Measurements from ENCODE around the gene RBCK1. TPM values are rescaled to one million over a fixed set of nuclear protein-coding genes. Genes with fewer than 3 reads are reported as not detected.

The RBCK1 gene
- total and polyA plus RNA-seq, 9 of the 15 experiments (the other 6 are each of a cell fraction or from before 2014, with no cell fraction given) = 5.9 to 59.3 (median 26.5) TPM

GRCh38 chr20:362271-363254, 45.5 kb upstream of the RBCK1 start (continued):
- peak; percentile 8; the same call in 1 of the 2 replicates for TF ChIP-seq TSHZ1 (CRISPR knock-in tag; IDR thresholded peaks at IDR 0.05)
- TF ChIP-seq ATF4 (CRISPR knock-in tag; IDR thresholded peaks at IDR 0.05) = peak; percentile 95
- no peak for TF ChIP-seq RBM17 (IDR thresholded peaks at IDR 0.05; ENCODE audit: borderline replicate concordance, low read depth, low read length)
- TF ChIP-seq RAD51 (IDR thresholded peaks at IDR 0.05; ENCODE audit: borderline replicate concordance, low read depth) = peak; percentile 76
- no peak for TF ChIP-seq KLF13 (tag; IDR thresholded peaks at IDR 0.05; ENCODE audit: borderline replicate concordance, low read depth)
- peak in 1 of 2 experiments; percentile 47; a peak in 1 of 4 replicates for TF ChIP-seq RCOR1 (IDR thresholded peaks at IDR 0.05; ENCODE audit: borderline replicate concordance in 1 of 2, low read depth in 2 of 2, low read length in 2 of 2)
- 0 out of 2 replicates have a peak, but pooled peaks have one; percentile 26 for TF ChIP-seq TEAD4 (IDR thresholded peaks at IDR 0.05; ENCODE audit: low read length)
- TF ChIP-seq TEAD4 (CRISPR knock-in tag; IDR thresholded peaks at IDR 0.05; ENCODE audit: borderline replicate concordance) = no peak
- TF ChIP-seq ZNF561 (CRISPR knock-in tag; conservative IDR thresholded peaks at IDR 0.05) = 0 out of 2 replicates have a peak, but pooled peaks have one; percentile 26
- TF ChIP-seq ZNF398 (CRISPR knock-in tag; IDR thresholded peaks at IDR 0.05) = 0 out of 2 replicates have a peak, but pooled peaks have one; percentile 9
- no peak for TF ChIP-seq ZNF717 (CRISPR knock-in tag; IDR thresholded peaks at IDR 0.05)
- TF ChIP-seq ZBTB9 (CRISPR knock-in tag; IDR thresholded peaks at IDR 0.05) = peak; percentile 93
- TF ChIP-seq NFRKB (IDR thresholded peaks at IDR 0.05; ENCODE audit: low read depth) = peak; percentile 85
- TF ChIP-seq ZNF766 (CRISPR knock-in tag; conservative IDR thresholded peaks at IDR 0.05) = peak; percentile 77; the same call in 1 of the 2 replicates
- peak; percentile 32 to 43 (median 41); a peak in 4 of 6 replicates for TF ChIP-seq CTCF (IDR thresholded peaks at IDR 0.05 in 2 of 3, conservative IDR thresholded peaks at IDR 0.05 in 1 of 3; ENCODE audit: insufficient read depth in 2 of 3, low read depth in 1 of 3, low read length in 3 of 3)
- TF ChIP-seq CCAR2 (IDR thresholded peaks at IDR 0.05; ENCODE audit: low read depth, low read length) = no peak
